Mucosa of descending colon (tissue), 3 donors: ENCODE results near the gene NPTXR. TPM values are rescaled to one million over a fixed set of nuclear protein-coding genes. Genes with fewer than 3 reads are reported as not detected.

Experiments used
- ATAC-seq: fragments of 200-7000 bp; cut with Tn5 transposase; one replicate; pipeline ENCODE4 v1.9.1; 2020; ENCODE audit warnings: mild to moderate bottlenecking, moderate library complexity
- DNase-seq, 3 donors: peaks; one replicate each; pipeline ENCODE4 v3.0.0-alpha.2; 2020
- H3K36me3 ChIP-seq: fragments of 200-600 bp; one replicate; pipeline ENCODE4 v1.8.0; 2021; ENCODE audit warnings: low read depth, mild to moderate bottlenecking
- H3K4me1 ChIP-seq: fragments of 200-600 bp; one replicate; pipeline ENCODE4 v1.8.0; 2021; ENCODE audit warnings: low read depth, mild to moderate bottlenecking
- H3K4me3 ChIP-seq: fragments of 200-600 bp; one replicate; pipeline ENCODE4 v1.8.0; 2021; ENCODE audit warnings: mild to moderate bottlenecking
- H3K9me3 ChIP-seq: fragments of 200-600 bp; one replicate; pipeline ENCODE4 v1.8.0; 2021; ENCODE audit warnings: mild to moderate bottlenecking
- intact Hi-C, 2 donors: fragments of 100-400 bp; cut with DNase I in 1 of 2; cut with micrococcal nuclease in 1 of 2; formaldehyde crosslinking; loops; one replicate each; pipeline versions ENCODE4 v1.11.0 to v1.11.1; 2022; cut with DNase I, micrococcal nuclease
- long read RNA-seq, 2 donors: library from polyadenylated mRNA; unstranded; transcript quantifications; one replicate each; pipeline ENCODE4 v2.0.0, GENCODE V29; 2019 to 2021
- total RNA-seq, 3 donors: library from RNA; stranded (reverse); fragmentation: NEBNext Ultra II Directional in 2 of 3; extraction: Animal tissue kit (Norgen Biotek cat#: 25700) in 2 of 3; gene quantifications; one replicate each; pipeline versions ENCODE4 v1.2.1 to v1.2.4, GENCODE V29; 2021 to 2023
- TF ChIP-seq, protein P1 (sequence below): fragments of 200-600 bp; IDR thresholded peaks from one replicate; pipeline ENCODE4 v1.8.0; 2022; ENCODE audit warnings: antibody characterized with exemption, mild to moderate bottlenecking
- donor health status: DM: no; HTN: no; CAD: no; lungs with moderate emphysema.
- donor health status: DM: no; HTN: no; CAD: no.
- donor health status: DM: no; HTN: yes; CAD: no.

NPTXR gene
- total RNA-seq = 10 to 100 TPM in 1 of 3 donors, 1 to 10 TPM in 1, under 1 TPM in 1; 0.84 to 15.5 (median 1.2) TPM
- long read RNA-seq, donor 1, full-length matches to known transcripts = 7 of 19 reads
- long read RNA-seq, donor 1, partial matches to known transcripts = 1 of 19 reads
- long read RNA-seq, donor 1, other reads (novel, unspliced or antisense) = 11 of 19 reads
- long read RNA-seq, donor 2 = 0 reads

DNA sequence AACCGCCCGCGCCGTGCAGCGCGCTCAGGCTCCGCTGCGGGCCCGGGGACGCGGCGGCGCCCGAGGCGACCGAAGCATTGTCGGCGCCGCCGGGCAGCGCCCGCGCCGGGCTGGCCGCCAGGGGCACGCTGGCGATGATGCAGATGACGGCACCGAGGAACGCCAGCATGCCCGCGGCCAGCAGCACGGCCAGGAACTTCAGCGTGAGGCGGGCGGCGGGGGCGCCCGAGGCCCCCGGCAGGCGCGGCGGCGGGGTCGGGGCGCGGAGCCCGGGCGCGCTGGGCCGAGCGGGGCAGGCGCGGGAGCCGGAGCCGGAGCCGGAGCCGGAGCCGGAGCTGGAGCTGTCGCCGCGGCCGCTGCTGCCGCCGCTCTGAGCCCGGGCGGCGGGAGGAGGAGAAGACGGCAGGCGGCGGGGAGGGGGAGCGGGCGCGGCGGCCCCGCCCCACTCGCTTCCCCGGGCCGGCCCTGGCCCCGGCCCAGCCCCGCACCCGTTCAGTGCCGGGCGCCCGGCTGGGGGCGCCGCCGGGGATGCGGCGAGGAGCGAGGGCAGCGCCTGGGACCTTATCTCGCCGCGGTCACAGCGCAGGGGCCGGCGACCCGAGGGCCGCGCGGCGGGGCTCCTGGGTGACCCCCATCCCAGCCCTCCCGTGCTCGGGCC, at the start of gene NPTXR:
Gene NPTXR, minus strand, starts transcription at position 372 of the 658 bp plus-strand sequence.
- ATAC-seq (peak; percentile 61), DNase-seq (peak in 2 of 3 donors; percentile 38 to 50)
- intact Hi-C loops = no loop called here
- TF ChIP-seq, protein P1, sequence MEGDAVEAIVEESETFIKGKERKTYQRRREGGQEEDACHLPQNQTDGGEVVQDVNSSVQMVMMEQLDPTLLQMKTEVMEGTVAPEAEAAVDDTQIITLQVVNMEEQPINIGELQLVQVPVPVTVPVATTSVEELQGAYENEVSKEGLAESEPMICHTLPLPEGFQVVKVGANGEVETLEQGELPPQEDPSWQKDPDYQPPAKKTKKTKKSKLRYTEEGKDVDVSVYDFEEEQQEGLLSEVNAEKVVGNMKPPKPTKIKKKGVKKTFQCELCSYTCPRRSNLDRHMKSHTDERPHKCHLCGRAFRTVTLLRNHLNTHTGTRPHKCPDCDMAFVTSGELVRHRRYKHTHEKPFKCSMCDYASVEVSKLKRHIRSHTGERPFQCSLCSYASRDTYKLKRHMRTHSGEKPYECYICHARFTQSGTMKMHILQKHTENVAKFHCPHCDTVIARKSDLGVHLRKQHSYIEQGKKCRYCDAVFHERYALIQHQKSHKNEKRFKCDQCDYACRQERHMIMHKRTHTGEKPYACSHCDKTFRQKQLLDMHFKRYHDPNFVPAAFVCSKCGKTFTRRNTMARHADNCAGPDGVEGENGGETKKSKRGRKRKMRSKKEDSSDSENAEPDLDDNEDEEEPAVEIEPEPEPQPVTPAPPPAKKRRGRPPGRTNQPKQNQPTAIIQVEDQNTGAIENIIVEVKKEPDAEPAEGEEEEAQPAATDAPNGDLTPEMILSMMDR = no peak
- H3K36me3 ChIP-seq = no peaks in the 10 kb centered on the region
- H3K4me3 ChIP-seq = no peak within 1 kb of the TSS
- H3K9me3 ChIP-seq = no peaks in the 10 kb centered on the region
- peaks cover 4% of the 10 kb centered on the region for H3K4me1 ChIP-seq

DNA sequence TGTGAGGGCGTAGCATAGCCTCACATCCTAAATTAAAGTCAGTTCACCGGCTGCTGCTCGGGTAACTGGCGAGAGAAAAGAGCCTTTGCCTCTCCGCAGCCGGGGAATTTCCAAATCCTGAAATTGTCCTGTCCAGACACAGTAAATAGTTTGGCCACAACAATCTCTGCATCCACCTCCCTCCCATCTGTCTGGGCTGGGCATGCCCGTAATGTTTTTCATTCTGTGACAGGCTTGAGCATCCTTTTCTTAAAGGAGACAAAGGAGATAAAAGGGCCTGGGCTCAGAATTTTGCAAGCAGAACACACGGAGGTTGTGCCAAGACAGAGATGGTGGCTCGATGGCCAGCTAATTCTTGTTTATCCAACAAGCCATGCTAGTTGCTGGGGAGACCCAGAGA, 47.4 kb upstream of the NPTXR start:
- H3K4me3 ChIP-seq = no peak overlapping the region
- intact Hi-C loops = no loop called here
- TF ChIP-seq, protein P1 = no peak
- DNase-seq = no peak
- H3K36me3 ChIP-seq = no peaks in the 10 kb centered on the region
- no peak for ATAC-seq
- H3K9me3 ChIP-seq = no peaks in the 10 kb centered on the region
- no peaks in the 10 kb centered on the region for H3K4me1 ChIP-seq

DNA sequence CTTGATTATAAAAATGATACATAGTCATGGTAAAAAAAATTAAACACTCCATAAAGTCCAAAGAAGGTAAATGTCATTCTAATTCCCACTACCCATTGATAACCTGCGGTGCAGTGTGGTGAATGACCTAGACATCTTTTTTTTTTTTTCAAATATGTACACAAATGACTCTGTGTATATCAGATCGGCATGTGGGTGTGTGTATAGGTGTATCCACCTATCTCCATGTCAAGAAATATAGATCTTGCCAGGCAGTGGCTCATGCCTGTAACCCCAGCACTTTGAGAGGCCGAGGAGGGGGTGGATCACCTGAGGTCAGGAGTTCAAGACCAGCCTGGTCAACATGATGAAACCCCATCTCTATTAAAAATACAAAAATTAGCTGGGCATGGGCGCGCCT, 46.5 kb upstream of the NPTXR start:
- H3K9me3 ChIP-seq = no peaks in the 10 kb centered on the region
- TF ChIP-seq, protein P1 = no peak
- no peaks in the 10 kb centered on the region for H3K4me1 ChIP-seq
- DNase-seq (no peak), ATAC-seq (no peak)
- intact Hi-C loops = no loop called here
- H3K4me3 ChIP-seq = no peak overlapping the region
- no peaks in the 10 kb centered on the region for H3K36me3 ChIP-seq

DNA sequence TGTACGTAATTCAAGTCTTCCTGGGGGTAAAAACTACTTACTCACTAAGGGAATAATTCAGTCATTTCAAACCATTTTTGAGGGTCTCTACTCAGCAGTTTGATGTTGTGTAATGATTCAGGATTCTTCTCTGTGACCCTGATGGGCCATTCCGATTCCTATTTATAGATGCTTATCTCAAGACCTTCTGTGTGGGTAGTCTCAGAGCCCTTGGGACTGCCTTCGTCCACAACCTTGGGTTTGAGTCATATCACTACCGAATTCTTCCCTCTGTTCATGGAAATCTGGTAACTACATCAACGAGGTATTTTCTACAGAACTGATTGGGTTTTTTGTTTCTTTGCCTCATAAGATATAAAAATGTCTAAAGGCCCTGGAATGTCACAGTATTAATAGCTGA, 42.5 kb upstream of the NPTXR start:
- H3K36me3 ChIP-seq = no peaks in the 10 kb centered on the region
- no peaks in the 10 kb centered on the region for H3K4me1 ChIP-seq
- intact Hi-C loops = no loop called here
- ATAC-seq (no peak), DNase-seq (no peak)
- no peaks in the 10 kb centered on the region for H3K9me3 ChIP-seq
- TF ChIP-seq, protein P1 = no peak
- H3K4me3 ChIP-seq = no peak overlapping the region

DNA sequence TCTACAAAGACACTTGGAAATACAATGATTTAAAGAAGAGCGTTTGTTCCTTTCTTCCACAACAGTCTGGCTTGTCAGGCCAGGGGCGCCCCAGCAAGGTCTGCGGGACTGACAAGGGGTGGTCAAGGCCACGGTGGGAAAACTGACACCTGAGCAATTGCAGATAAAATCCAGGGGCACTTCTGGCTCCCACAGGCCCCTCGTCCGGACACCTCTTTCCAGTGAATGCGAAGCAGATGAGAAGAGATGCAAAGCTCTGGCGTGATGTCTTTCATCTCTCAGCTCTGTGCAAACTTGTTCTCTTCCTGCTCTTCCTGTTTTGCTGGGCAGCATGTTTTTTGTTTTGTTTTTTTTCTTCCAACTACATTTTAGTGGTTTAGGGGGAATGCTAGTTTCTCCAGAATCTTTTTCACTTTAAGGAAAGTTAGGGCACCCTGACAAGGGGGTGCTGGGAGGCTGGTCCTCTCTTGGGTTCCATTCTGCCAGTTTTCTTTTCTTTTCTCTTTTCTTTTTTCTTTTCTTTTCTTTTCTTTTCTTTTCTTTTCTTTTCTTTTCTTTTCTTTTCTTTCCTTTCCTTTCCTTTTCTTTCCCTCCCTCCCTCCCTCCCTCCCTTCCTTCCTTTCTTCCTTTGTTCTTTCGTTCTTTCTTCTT, 39.3 kb upstream of the NPTXR start:
- no peak overlapping the region for H3K4me3 ChIP-seq
- DNase-seq (no peak), ATAC-seq (no peak)
- no peaks in the 10 kb centered on the region for H3K4me1 ChIP-seq
- no peaks in the 10 kb centered on the region for H3K36me3 ChIP-seq
- no peaks in the 10 kb centered on the region for H3K9me3 ChIP-seq
- TF ChIP-seq, protein P1 = no peak
- intact Hi-C loops = no loop called here
